ENCODE data around the gene GBX2.
A peak's percentile ranks its signal among the peaks of the same experiment; 100 is the strongest.

GBX2 gene

GRCh38 chr2:236164201-236164924, 3.8 kb downstream of the GBX2 start:
- H3K9ac ChIP-seq (ENCODE audit: low read depth, low read length), result no peak overlapping the region
- H3K4me1 ChIP-seq (ENCODE audit: insufficient read depth, low read length), result peaks cover 20% of the 10 kb centered on the region; the same call in 1 of the 2 replicates
- peak overlapping the region; percentile 44 for H3K4me3 ChIP-seq (ENCODE audit: low read length)
- peaks cover 4% of the 10 kb centered on the region; the same call in 1 of the 2 replicates for H3K9me3 ChIP-seq (ENCODE audit: insufficient read depth, low read depth, low read length)
- no peak overlapping the region for H3K27ac ChIP-seq (ENCODE audit: low read length)
- H3K27me3 ChIP-seq (ENCODE audit: insufficient read depth, low read length), result peaks cover 100% of the 10 kb centered on the region
- no peaks in the 10 kb centered on the region for H3K36me3 ChIP-seq (ENCODE audit: insufficient read depth, low read depth, low read length)

- H3K4me1 ChIP-seq (ENCODE audit: insufficient read depth, low read length), result peaks cover 24% of the 10 kb centered on the region; the same call in 1 of the 2 replicates
- no peak overlapping the region for H3K9ac ChIP-seq (ENCODE audit: low read depth, low read length)
- H3K9me3 ChIP-seq (ENCODE audit: insufficient read depth, low read depth, low read length), result peaks cover 4% of the 10 kb centered on the region; the same call in 1 of the 2 replicates
- H3K36me3 ChIP-seq (ENCODE audit: insufficient read depth, low read depth, low read length), result no peaks in the 10 kb centered on the region
- H3K27ac ChIP-seq (ENCODE audit: low read length), result no peak overlapping the region
- peak overlapping the region; percentile 44; the same call in 1 of the 2 replicates for H3K4me3 ChIP-seq (ENCODE audit: low read length)
- peaks cover 100% of the 10 kb centered on the region for H3K27me3 ChIP-seq (ENCODE audit: insufficient read depth, low read length)
These were observed 4.5 kb downstream of the GBX2 start for GRCh38 chr2:236163471-236164200.

- H3K4me3 ChIP-seq (ENCODE audit: low read length), result no peak overlapping the region
- peaks cover 29% of the 10 kb centered on the region; the same call in 1 of the 2 replicates for H3K4me1 ChIP-seq (ENCODE audit: insufficient read depth, low read length)
- H3K27me3 ChIP-seq (ENCODE audit: insufficient read depth, low read length), result peaks cover 100% of the 10 kb centered on the region
- no peak overlapping the region for H3K27ac ChIP-seq (ENCODE audit: low read length)
- H3K9ac ChIP-seq (ENCODE audit: low read depth, low read length), result no peak overlapping the region
- H3K36me3 ChIP-seq (ENCODE audit: insufficient read depth, low read depth, low read length), result no peaks in the 10 kb centered on the region
- peaks cover 4% of the 10 kb centered on the region; the same call in 1 of the 2 replicates for H3K9me3 ChIP-seq (ENCODE audit: insufficient read depth, low read depth, low read length)
These were observed 5.2 kb downstream of the GBX2 start for GRCh38 chr2:236162882-236163470.

GRCh38 chr2:236162031-236162845, 5.9 kb downstream of the GBX2 start:
- Histone ChIP-seq H3K36me3 (ENCODE audit: insufficient read depth, low read depth, low read length) (no peaks in the 10 kb centered on the region), H3K4me1 (ENCODE audit: insufficient read depth, low read length) (peaks cover 29% of the 10 kb centered on the region; the same call in 1 of the 2 replicates), H3K27me3 (ENCODE audit: insufficient read depth, low read length) (peaks cover 100% of the 10 kb centered on the region), H3K4me3 (ENCODE audit: low read length) (no peak overlapping the region), H3K27ac (ENCODE audit: low read length) (no peak overlapping the region), H3K9ac (ENCODE audit: low read depth, low read length) (no peak overlapping the region), H3K9me3 (ENCODE audit: insufficient read depth, low read depth, low read length) (peaks cover 4% of the 10 kb centered on the region; the same call in 1 of the 2 replicates)

GRCh38 chr2:236161531-236161930, 6.7 kb downstream of the GBX2 start:
- Histone ChIP-seq H3K9me3 (ENCODE audit: insufficient read depth, low read depth, low read length) (peaks cover 4% of the 10 kb centered on the region; the same call in 1 of the 2 replicates), H3K9ac (ENCODE audit: low read depth, low read length) (no peak overlapping the region), H3K36me3 (ENCODE audit: insufficient read depth, low read depth, low read length) (no peaks in the 10 kb centered on the region), H3K4me3 (ENCODE audit: low read length) (no peak overlapping the region), H3K27ac (ENCODE audit: low read length) (no peak overlapping the region), H3K27me3 (ENCODE audit: insufficient read depth, low read length) (peaks cover 100% of the 10 kb centered on the region), H3K4me1 (ENCODE audit: insufficient read depth, low read length) (peaks cover 29% of the 10 kb centered on the region; the same call in 1 of the 2 replicates)

- H3K9me3 ChIP-seq (ENCODE audit: insufficient read depth, low read depth, low read length), result peaks cover 4% of the 10 kb centered on the region; the same call in 1 of the 2 replicates
- no peak overlapping the region for H3K27ac ChIP-seq (ENCODE audit: low read length)
- H3K36me3 ChIP-seq (ENCODE audit: insufficient read depth, low read depth, low read length), result no peaks in the 10 kb centered on the region
- peaks cover 29% of the 10 kb centered on the region; the same call in 1 of the 2 replicates for H3K4me1 ChIP-seq (ENCODE audit: insufficient read depth, low read length)
- no peak overlapping the region for H3K9ac ChIP-seq (ENCODE audit: low read depth, low read length)
- peaks cover 100% of the 10 kb centered on the region for H3K27me3 ChIP-seq (ENCODE audit: insufficient read depth, low read length)
- H3K4me3 ChIP-seq (ENCODE audit: low read length), result no peak overlapping the region
These were observed 7.1 kb downstream of the GBX2 start for GRCh38 chr2:236161082-236161462.

GRCh38 chr2:236160366-236161081, 7.7 kb downstream of the GBX2 start:
- Histone ChIP-seq H3K4me3 (ENCODE audit: low read length) (no peak overlapping the region), H3K9ac (ENCODE audit: low read depth, low read length) (no peak overlapping the region), H3K27me3 (ENCODE audit: insufficient read depth, low read length) (peaks cover 100% of the 10 kb centered on the region)

GRCh38 chr2:236159778-236160170, 8.4 kb downstream of the GBX2 start:
- no peak overlapping the region for H3K27ac ChIP-seq (ENCODE audit: low read length)
- peaks cover 100% of the 10 kb centered on the region for H3K27me3 ChIP-seq (ENCODE audit: insufficient read depth, low read length)
- peaks cover 4% of the 10 kb centered on the region; the same call in 1 of the 2 replicates for H3K9me3 ChIP-seq (ENCODE audit: insufficient read depth, low read depth, low read length)
- H3K36me3 ChIP-seq (ENCODE audit: insufficient read depth, low read depth, low read length), result no peaks in the 10 kb centered on the region
- no peak overlapping the region for H3K9ac ChIP-seq (ENCODE audit: low read depth, low read length)
- H3K4me3 ChIP-seq (ENCODE audit: low read length), result no peak overlapping the region
- peaks cover 25% of the 10 kb centered on the region; the same call in 1 of the 2 replicates for H3K4me1 ChIP-seq (ENCODE audit: insufficient read depth, low read length)

More at GRCh38 chr2:236160366-236161081, 7.7 kb downstream of the GBX2 start:
- H3K27ac ChIP-seq (ENCODE audit: low read length), result no peak overlapping the region
- no peaks in the 10 kb centered on the region for H3K36me3 ChIP-seq (ENCODE audit: insufficient read depth, low read depth, low read length)
- peaks cover 4% of the 10 kb centered on the region; the same call in 1 of the 2 replicates for H3K9me3 ChIP-seq (ENCODE audit: insufficient read depth, low read depth, low read length)
- H3K4me1 ChIP-seq (ENCODE audit: insufficient read depth, low read length), result peaks cover 29% of the 10 kb centered on the region; the same call in 1 of the 2 replicates

- peak overlapping the region; percentile 51; the same call in 1 of the 2 replicates for H3K9ac ChIP-seq (ENCODE audit: low read depth, low read length)
- peak overlapping the region; percentile 55; the same call in 1 of the 2 replicates for H3K4me3 ChIP-seq (ENCODE audit: low read length)
- no peaks in the 10 kb centered on the region for H3K36me3 ChIP-seq (ENCODE audit: insufficient read depth, low read depth, low read length)
- H3K27me3 ChIP-seq (ENCODE audit: insufficient read depth, low read length), result peaks cover 100% of the 10 kb centered on the region
- H3K27ac ChIP-seq (ENCODE audit: low read length), result no peak overlapping the region
- peaks cover 4% of the 10 kb centered on the region; the same call in 1 of the 2 replicates for H3K9me3 ChIP-seq (ENCODE audit: insufficient read depth, low read depth, low read length)
- peaks cover 23% of the 10 kb centered on the region; the same call in 1 of the 2 replicates for H3K4me1 ChIP-seq (ENCODE audit: insufficient read depth, low read length)
These were observed 9.0 kb downstream of the GBX2 start for GRCh38 chr2:236158969-236159777.

Data from iPS-20b (cell line).